ENCODE data around the gene DCLK2.

GRCh38 chr4:150199056-150199455 lies 120.8 kb downstream of the DCLK2 start:
- no peak for TF ChIP-seq CTCF (IDR thresholded peaks at IDR 0.05)
- TF ChIP-seq POLR2A (IDR thresholded peaks at IDR 0.05): no peak
